AG10803 (cell line): ENCODE data around the gene ANKFY1.
A peak's percentile ranks its signal among the peaks of the same experiment; 100 is the strongest.
"Not testable (repeated sequence)": the region's sequence is repeated elsewhere in the genome, so short reads cannot be mapped to it uniquely, and the experiment has no call there.

Experiments used
- DNase-seq: peaks from one replicate; pipeline ENCODE4 v3.0.0; 2010; ENCODE audit warnings: low read depth
- H3K4me3 ChIP-seq: 2 replicates; pipeline ENCODE4 v1.5.1; 2011; ENCODE audit warnings: mild to moderate bottlenecking, low read length, control low read depth
- TF ChIP-seq, protein P1 (sequence below): conservative IDR thresholded peaks from 2 replicates; pipeline ENCODE4 v1.5.1; 2011; ENCODE audit warnings: mild to moderate bottlenecking, low read length, control low read depth, inconsistent platforms

Gene ANKFY1

DNA sequence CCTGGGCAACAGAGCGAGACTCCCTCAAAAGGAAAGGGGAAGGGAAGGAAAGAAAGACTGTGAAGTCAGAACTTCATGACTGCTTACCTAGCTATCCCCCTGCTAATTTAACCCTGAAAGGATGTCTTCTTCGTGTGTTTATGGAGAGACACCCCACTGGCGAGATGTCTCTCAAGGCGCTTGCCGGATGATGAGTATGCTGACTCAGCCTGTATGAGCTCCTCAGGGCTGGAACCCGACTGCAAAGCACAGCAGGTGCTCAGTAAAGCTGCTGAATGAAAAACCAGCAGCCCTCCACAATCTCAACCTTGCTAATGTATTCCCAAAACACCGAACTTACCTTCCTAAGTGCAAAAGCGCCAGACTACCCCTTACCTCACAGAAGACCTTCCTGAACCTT is 2.3 kb downstream of the ANKFY1 start:
- TF ChIP-seq, protein P1, sequence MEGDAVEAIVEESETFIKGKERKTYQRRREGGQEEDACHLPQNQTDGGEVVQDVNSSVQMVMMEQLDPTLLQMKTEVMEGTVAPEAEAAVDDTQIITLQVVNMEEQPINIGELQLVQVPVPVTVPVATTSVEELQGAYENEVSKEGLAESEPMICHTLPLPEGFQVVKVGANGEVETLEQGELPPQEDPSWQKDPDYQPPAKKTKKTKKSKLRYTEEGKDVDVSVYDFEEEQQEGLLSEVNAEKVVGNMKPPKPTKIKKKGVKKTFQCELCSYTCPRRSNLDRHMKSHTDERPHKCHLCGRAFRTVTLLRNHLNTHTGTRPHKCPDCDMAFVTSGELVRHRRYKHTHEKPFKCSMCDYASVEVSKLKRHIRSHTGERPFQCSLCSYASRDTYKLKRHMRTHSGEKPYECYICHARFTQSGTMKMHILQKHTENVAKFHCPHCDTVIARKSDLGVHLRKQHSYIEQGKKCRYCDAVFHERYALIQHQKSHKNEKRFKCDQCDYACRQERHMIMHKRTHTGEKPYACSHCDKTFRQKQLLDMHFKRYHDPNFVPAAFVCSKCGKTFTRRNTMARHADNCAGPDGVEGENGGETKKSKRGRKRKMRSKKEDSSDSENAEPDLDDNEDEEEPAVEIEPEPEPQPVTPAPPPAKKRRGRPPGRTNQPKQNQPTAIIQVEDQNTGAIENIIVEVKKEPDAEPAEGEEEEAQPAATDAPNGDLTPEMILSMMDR, result no peak
- H3K4me3 ChIP-seq, result no peak overlapping the region
- DNase-seq, result no peak

DNA sequence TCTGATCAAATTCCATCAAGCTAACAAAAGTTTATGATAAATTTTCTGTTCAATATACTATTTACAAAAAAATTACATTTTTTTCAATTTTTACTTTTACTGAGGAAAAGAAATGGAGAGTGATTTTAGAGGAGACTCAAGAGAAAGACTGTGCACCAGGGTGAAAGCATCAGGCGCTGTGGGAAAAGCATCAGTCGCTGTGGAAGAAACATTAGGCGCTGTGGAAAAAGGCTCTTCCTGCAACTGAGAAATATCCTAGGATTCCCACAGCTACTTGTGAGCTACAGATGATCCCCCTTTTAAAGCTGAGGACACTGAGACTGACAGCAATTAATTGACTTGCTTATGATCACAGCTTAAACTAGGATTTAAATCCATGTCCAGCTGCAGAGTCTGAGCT is 4.9 kb downstream of the ANKFY1 start:
- H3K4me3 ChIP-seq, result no peak overlapping the region
- DNase-seq, result no peak
- TF ChIP-seq, protein P1, result no peak

DNA sequence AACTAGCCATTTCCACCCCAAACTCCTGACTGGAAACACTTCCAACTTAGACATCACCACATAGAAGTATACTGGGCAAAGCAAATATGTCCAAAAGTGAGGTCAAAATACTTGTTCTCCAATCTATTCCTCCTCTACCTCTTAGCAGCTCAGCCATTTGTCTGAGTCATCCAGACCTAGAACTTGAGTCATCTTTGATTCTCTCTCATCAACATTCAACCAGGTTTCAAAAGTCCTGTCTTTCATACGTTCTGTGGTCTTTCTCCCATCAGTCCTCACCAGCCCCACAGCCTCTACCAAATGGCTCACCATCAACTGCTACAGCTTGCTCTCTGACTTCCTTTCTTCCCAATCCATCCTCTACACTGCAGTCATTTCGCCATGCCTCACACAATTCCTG is 6.8 kb downstream of the ANKFY1 start:
- TF ChIP-seq, protein P1, result no peak

DNA sequence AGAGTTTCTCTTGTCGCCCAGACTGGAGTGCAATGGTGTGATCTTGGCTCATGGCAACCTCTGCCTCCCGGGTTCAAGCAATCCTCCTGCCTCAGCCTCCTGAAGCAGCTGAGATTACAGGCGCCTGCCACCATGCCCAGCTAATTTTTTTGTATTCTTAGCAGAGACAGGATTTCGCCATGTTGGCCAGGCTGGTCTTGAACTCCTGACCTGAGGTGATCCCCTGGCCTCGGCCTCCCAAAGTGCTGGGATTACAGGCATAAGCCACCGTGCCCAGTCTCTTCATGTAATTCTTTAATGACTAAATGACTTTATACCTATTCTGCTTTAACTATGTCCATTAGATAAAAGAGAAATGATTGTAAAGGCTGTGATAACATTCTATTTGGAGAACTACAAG is 8.5 kb downstream of the ANKFY1 start:
- not testable (repeated sequence) for DNase-seq, H3K4me3 ChIP-seq

More for the DNA sequence above, 6.8 kb downstream of the ANKFY1 start:
- no peak for DNase-seq
- no peak overlapping the region for H3K4me3 ChIP-seq

DNA sequence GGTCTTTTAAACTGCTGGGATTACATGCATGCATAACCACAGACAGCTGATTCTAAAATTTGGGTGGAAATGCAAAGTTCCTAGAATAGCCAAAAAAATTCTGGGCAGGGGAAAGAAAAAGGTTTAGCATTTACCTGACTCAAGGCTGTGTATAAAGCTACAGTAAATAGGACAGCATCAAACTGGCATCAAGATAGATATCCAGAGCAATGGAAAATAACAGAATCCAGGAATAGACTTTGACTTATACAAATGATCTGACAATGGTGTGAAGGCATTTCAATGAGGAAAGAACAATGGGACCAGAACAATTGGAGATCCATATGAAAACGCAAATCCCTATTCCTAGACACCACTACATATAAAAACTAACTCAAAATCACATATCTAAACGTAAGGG is 12.9 kb downstream of the ANKFY1 start:
- TF ChIP-seq, protein P1, result no peak
- no peak for DNase-seq
- no peak overlapping the region for H3K4me3 ChIP-seq

DNA sequence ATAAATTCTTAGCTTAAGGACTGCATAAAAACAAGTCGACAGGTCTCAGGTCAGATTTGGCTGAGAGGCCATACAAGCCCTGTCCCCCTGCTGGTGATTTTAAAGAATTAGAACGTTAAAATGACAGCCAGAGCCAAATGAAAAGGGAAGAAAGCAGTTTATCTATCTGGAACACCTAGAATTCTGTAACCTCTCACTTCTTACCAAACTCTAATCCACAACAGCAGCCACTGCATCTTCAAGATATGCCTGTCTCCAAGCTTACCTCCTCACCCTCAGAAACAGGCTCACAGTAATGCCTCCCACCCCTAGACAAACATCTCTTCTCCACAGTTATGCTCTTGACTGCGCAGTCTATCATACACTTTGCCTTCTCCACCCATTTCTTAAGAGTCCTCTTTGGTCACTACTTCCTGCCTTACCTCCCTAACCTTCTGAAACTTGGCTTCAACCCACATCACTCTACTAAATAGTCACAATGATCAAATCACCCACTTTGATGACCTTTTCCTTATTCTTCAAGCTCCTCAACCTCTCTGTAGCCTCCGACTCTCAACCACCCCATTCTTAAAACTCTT is 14.2 kb downstream of the ANKFY1 start:
- DNase-seq, result peak; percentile 56
- H3K4me3 ChIP-seq, result no peak overlapping the region
- TF ChIP-seq, protein P1, result peak; percentile 64

DNA sequence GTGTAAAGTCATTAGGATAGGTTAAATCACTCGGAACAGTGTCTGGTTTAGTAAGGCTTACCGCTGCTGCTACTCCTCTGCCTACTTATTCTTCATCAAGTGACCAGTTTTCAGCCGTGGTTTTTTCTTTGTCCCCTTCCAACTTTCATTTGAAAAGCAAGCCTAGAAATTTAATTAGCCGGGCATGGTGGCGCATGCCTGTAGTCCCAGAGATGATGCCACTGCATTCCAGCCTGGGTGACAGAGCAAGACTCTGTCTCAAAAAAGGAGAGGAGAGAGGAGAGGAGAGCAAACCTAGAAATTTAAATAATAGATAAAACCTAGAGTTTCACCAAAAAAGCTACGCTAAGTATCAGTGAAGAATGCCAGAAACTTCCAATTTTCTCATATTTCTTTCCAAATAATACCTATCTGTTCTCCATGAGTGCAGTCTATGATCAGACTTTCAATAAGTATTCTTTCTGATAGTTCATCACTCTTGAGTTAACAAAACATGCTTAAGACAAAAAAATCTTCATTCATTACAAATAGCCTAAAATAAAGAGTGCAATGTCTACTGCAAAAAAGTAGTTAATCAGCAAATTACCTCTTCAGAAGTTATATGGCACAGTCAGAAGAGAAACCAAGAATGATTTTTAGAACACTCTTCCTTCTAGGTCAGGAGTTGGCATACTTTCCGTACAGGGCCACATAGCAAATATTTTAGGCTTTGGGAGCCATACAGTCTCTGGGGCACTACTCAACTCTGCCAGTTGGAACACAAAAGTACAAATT is 15.1 kb downstream of the ANKFY1 start:
- TF ChIP-seq, protein P1, result no peak
- H3K4me3 ChIP-seq, result no peak overlapping the region
- DNase-seq, result no peak
